ENCODE measurements around the gene CFAP74.

- TF ChIP-seq CTCF (IDR thresholded peaks at IDR 0.05) (no peak), POLR2A (IDR thresholded peaks at IDR 0.05) (no peak)
Measured at GRCh38 chr1:1914101-1914970, 89.2 kb downstream of the CFAP74 start.
